ENCODE data around the gene B3GLCT.

Gene B3GLCT

GRCh38 chr13:31182987-31183386, 16.8 kb upstream of the B3GLCT start:
- DNase-seq (ENCODE audit: low spot score): no peak
- in situ Hi-C loops (cut with MboI; ENCODE audit: low sequenced_read_pairs, unreplicated experiment): no loop called here
- TF ChIP-seq, protein P1, sequence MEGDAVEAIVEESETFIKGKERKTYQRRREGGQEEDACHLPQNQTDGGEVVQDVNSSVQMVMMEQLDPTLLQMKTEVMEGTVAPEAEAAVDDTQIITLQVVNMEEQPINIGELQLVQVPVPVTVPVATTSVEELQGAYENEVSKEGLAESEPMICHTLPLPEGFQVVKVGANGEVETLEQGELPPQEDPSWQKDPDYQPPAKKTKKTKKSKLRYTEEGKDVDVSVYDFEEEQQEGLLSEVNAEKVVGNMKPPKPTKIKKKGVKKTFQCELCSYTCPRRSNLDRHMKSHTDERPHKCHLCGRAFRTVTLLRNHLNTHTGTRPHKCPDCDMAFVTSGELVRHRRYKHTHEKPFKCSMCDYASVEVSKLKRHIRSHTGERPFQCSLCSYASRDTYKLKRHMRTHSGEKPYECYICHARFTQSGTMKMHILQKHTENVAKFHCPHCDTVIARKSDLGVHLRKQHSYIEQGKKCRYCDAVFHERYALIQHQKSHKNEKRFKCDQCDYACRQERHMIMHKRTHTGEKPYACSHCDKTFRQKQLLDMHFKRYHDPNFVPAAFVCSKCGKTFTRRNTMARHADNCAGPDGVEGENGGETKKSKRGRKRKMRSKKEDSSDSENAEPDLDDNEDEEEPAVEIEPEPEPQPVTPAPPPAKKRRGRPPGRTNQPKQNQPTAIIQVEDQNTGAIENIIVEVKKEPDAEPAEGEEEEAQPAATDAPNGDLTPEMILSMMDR (IDR thresholded peaks at IDR 0.05; ENCODE audit: borderline replicate concordance, control extremely low read depth, extremely low read depth, insufficient read depth, missing control alignments): no peak

DNA sequence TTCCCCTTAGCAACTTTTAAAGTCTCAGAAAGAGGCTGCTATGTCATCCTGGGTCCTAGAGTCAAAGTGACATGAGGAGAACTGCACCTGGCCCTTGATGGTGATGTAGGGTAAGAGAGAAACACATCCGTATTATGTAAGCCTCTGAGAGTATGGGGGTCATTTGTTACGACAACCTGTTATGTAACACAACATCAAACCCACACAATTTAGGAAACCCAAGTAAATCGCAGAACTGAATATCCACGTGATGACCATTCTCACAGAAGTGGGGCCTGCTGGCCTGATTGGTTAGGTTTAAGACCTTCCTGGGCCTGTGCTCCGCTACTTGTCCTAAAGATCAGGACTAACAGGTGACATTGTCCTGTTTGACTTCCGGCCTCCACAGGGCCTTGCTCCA, 15.3 kb upstream of the B3GLCT start:
- in situ Hi-C loops (cut with MboI; ENCODE audit: low sequenced_read_pairs, unreplicated experiment): no loop called here
- TF ChIP-seq, protein P1 (IDR thresholded peaks at IDR 0.05; ENCODE audit: borderline replicate concordance, control extremely low read depth, extremely low read depth, insufficient read depth, missing control alignments): no peak
- no peak for DNase-seq (ENCODE audit: low spot score)

DNA sequence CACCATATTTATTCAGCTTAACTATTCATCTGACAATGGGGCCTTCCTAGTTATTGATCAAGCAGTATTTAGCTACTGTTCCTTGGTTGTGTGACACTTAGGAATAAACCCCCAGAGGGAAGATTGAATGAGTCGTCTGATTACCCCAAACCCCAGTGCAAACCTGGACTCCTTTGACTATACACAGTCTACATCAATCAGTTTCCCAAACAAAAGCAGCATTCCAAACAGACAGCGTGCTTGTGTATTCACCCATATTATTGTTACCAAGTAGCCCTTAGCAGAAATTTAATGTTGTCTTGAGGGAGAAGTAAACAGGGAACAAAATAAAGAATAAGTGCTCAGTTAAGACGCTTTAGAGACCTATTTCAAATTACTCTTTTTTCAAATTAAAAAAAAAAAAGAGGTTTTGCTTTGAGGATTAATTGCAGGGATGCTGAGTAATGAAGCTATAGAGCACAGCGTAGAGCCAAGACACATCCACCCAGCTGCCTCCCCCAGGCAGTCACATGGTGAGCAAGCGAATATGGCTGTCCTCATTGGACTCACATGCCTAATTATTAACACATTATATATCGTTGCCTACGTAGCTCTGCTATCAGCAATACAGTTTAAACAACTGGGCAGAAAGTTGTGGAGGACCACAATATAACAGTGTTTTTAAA, 14.7 kb upstream of the B3GLCT start:
- DNase-seq (ENCODE audit: low spot score): no peak
- in situ Hi-C loops (cut with MboI; ENCODE audit: low sequenced_read_pairs, unreplicated experiment): no loop called here
- TF ChIP-seq, protein P1 (IDR thresholded peaks at IDR 0.05; ENCODE audit: borderline replicate concordance, control extremely low read depth, extremely low read depth, insufficient read depth, missing control alignments): no peak

GRCh38 chr13:31191748-31192147, 8.0 kb upstream of the B3GLCT start:
- no peak for DNase-seq (ENCODE audit: low spot score)
- TF ChIP-seq, protein P1 (IDR thresholded peaks at IDR 0.05; ENCODE audit: borderline replicate concordance, control extremely low read depth, extremely low read depth, insufficient read depth, missing control alignments): no peak
- in situ Hi-C loops (cut with MboI; ENCODE audit: low sequenced_read_pairs, unreplicated experiment): no loop called here

DNA sequence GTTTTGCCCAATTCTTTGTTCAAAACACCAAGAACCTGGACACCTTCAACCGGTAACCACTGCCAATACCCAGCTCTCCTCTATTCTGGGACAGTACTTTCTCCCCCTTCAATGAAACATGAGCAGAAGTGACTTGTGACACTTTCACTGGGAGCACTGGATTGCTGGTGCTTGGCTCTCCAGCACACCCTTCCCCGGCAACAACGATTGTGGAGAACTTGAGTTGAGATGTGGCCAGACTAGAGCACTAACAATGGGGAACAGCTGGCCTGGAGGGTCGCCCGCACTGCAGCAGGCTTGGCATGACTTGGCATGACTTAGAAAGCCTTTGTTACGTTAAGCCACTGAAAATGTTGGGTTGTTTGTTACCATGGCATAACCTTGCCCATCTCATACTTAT, 7.5 kb upstream of the B3GLCT start:
- TF ChIP-seq, protein P1 (IDR thresholded peaks at IDR 0.05; ENCODE audit: borderline replicate concordance, control extremely low read depth, extremely low read depth, insufficient read depth, missing control alignments): no peak
- no peak for DNase-seq (ENCODE audit: low spot score)
- in situ Hi-C loops (cut with MboI; ENCODE audit: low sequenced_read_pairs, unreplicated experiment): no loop called here

DNA sequence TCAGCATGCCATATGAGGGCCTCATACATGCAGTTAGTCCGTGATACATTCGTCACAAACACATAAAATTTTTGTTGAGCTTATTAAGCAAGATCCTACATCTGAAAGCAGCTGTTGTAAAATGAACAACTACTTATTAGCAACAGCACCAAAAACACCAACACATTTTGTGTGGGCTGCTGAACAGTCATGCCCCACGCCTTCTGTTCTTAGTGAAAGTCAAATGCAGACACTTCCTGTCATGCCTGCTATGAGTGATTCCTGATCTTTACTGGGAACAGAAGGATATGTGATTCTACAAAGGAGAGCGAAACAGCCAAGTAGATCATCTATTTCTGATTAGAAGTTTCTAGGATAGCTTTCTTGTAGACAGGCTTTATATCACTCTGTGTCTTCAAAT, 4.2 kb upstream of the B3GLCT start:
- in situ Hi-C loops (cut with MboI; ENCODE audit: low sequenced_read_pairs, unreplicated experiment): no loop called here
- TF ChIP-seq, protein P1 (IDR thresholded peaks at IDR 0.05; ENCODE audit: borderline replicate concordance, control extremely low read depth, extremely low read depth, insufficient read depth, missing control alignments): no peak
- no peak for DNase-seq (ENCODE audit: low spot score)

Measured in GM13976 (cell line).